IPS DF 19.7 (cell line): ENCODE data around the gene TMEM167B.
A peak's percentile ranks its signal among the peaks of the same experiment; 100 is the strongest.

Experiments used
- DNase-seq: peaks from one replicate; pipeline ENCODE4 v3.0.0-alpha.2; 2013; ENCODE audit warnings: low read depth, low spot score

The TMEM167B gene

DNA sequence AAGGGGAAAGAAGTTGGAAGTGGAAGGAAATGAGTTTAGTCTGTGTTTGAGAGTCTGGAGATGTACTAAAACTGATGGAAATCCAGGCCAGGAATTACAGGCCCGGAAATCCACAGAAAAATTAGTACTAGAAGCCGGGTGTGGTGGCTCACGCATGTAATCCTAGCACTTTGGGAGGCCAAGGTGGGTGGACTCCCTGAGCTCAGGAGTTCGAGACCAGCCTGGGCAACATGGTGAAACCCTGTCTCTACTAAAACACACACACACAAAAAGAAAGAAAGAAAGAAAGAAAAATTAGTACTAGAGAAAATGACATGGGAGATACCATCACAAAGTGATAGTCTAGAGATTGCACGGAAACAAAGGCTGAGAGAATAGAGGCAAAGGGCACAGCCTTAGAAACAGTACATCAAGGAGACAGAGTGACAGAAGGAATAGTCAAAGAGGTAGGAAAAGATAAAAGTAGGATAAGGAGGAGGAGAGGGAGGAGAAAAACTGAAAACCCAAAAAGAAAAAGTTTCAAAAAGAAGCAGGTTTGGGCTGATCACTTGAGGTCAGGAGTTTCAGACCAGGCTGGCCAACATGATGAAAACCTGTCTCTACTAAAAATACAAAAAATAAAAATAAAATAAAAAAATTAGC lies 10.0 kb upstream of the TMEM167B start:
- no peak for DNase-seq

DNA sequence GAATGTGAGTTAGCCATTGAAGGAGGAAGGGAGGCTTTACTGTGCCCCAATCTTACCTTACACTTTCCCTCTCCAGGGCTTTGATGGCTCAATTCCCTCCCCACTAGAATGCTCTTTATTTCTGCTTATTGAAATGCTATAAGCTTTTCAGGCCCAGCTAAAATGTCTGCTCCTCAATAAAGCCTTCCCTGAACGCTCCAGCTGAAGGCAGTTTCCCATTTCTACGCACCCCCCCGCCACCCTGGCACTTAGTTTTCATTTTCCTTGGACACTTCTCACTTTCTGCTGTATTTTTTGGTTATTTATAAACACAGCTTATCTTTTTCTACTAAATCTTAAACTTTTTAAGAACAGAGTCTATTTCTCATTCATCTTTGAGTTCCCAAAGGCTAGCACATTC lies 7.1 kb upstream of the TMEM167B start:
- no peak for DNase-seq

DNA sequence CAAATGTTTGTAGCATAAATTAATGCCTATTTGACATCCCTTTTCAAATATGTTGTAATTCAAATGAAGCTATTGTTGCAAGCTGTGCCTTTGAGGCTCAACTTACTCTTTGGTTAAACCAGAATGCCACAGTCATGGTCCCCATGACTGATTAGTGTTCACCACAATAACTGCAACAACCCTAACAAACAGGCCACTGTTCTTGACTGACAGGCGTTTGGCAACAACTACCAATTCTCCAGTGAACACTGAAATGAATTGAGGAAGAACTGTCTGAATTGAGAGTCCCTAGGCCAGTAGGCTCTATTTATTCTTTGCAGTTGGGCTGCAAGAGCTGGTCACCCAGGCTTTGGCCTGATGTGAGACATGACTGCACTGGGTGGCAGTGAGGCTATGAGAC lies 6.6 kb upstream of the TMEM167B start:
- DNase-seq, result no peak

DNA sequence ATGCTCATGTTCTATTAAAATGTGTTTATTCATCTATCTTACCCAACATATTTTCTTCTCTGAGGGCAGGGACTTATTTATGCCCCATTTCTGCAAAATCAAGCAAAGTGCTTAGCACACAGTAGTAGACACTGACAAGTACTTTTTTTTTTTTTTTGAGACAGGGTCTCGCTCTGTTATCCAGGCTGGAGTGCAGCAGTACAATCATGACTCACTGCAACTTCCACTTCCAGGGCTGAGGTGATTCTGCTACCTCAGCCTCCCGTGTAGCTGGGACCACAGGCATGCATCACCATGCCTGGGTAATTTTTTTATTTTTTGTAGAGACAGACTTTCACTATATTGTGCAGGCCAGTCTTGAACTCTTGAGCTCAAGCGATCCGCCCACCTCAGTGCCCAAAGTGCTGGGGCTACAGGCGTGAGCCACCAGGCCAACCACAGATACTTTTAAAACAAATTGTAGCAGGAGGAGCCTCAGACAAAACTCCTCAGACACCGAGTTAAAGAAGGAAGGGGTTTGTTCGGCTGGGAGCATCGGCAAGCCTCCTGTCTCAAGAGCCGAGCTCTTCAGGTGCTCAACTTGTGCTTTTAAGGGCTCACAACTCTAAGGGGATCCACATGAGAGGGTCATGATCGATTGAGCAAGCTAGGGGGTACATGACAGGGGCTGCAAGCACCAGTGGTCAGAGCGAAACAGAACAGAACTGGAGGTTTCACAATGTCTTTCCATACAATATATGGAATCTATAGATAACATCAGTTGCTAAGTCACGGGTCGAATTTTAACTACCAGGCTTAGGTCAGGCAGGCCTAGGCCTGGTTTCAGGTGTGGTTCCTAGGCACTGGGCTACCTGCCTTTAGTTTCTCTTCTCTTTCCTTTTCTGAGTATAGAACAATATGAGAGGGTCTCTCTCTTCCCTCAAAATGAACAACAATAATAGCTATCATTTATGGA lies 5.7 kb upstream of the TMEM167B start:
- DNase-seq, result no peak

DNA sequence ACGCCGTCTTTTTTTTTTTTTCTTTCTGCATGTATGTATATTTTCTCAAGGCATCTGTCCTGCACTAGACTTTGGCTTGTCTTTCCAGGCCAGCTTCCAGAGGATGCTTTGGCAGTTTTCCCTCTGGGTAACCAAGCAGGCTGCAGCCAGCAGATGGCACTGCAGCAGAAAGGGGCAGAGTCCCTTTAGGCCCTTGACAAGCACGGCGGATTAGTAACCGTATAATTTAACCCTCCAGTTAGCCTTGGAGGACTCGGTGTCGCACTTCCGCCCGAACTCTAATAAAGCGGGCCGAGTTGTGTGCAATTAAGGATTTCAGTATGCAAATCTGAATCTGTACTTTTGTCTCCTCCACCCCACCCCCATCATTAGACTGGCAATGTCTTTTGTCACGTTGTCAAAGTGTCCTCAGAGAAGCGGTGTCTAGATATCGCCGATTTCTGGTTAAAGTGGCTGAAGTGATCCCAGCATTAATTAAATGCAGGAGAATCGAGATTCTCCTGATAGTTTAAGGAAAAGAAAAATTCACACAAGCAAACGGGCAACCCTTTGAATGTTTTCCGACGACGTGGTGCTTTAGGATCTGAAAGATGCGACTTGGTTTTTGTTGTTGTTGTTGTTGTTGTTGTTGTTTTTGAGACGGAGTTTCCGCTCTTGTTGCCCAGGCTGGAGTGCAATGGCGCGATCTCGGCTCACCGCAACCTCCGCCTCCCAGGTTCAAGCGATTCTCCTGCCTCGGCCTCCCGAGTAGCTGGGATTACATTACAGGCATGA lies 1.1 kb upstream of the TMEM167B start:
- DNase-seq, result peak; percentile 72

DNA sequence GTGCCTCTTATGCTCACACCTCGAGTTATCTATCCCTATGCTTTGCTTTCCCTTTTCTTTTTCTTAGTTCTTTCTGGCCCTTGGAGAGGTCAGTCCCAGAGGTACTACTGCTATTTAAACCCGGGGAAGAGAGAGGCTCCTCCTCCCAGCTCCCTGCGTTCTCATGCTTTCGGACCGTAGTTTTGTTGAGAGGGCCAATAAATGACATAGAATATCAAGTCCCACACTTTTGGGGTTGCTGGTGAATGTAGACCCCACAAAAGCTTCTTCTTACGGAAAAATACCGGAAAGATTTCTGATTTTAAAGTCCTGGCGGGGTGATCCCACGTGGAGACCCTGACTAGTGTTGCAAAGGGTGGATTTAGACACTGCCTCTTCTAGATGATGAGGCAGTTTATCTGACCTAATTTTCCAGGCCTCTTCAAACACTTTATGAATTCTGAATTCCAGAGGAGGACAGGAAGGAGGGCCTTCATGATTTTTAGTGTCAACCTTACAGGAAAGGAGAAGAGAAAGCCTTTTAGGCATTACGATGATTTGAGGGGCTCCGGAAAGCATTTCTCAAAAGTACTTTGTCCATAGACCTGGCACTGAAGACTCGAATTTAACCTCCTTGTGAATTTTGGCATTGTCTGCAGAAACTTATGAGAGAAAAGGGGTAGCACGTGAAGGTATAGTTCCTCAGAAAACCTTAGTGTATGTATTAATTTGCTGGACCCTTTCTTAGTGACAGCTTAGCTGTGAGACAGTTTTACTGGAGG lies 694 bp downstream of the TMEM167B start:
- no peak for DNase-seq

DNA sequence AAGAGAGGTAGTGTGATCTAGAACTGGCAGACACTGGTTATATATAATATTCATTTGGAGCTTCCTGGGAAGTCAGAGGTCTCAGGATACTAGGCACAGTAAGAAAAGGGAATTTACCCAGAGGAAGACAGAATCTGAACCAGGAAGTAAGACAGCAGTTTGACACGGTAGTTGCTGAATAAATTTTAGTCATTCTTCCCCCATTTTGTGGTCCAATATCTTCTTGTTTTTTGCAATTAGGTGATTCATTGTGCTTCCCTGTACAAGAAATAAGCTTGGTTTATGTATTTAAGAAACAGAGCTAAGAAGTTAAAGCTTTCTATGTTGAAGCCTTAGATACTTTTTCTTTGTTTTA lies 1.3 kb downstream of the TMEM167B start:
- no peak for DNase-seq

DNA sequence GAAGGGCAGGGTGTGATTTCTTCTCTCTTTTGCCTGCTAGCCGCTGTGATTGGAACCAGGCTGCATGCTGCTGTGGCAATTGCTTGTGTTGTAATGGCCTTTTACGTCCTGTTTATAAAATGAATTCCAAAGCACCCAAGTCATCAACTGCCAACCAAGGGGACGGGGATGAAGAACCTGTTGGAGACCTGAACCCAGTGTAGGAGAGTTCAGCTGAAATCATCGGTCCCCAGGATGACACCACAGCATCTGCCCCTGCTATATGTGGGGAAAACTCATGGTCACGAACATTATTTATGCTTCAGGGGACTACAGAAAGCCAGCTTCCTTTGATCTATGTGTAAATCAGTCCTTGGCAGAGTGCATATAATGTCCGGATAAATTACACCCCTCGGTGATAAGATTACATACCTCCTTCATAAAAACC lies 3.8 kb downstream of the TMEM167B start:
- DNase-seq, result no peak

DNA sequence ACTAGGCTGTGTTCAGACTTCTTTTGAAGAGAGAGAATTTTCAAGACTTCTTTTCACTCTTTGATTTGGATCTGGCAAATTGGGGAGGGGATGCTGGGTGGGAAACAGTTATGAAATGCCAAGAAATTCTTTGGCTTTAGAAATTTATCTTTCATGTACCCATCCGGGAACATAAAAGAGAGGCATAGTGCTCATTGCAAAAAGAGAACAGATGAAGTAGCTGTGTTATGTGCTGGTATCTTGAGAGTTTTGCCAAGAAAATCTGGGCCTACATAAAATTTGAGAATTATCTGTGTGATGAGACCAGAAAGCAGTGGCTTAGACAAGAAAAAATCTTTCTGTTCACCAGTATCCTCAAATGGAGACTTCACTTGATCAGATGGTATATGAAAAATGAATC lies 4.3 kb downstream of the TMEM167B start:
- no peak for DNase-seq

DNA sequence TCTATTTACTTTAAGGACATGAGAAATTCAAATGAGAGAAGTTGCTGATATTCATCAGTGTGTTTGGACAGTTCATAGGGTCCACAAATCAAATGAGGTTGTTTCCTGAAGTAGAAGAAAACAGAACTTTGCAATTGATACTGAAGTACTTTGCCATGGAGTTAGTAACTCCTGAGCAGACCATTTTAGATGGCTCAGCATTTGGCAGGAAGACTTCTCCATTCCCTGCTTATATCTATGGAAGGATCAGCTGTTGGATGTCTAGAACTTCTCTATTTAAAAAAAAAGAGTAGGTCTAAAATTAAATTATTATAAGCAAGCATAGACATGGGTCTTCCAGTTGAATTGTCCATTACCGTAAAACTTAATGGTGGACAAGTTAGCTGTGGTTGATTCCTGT lies 5.1 kb downstream of the TMEM167B start:
- DNase-seq, result no peak

DNA sequence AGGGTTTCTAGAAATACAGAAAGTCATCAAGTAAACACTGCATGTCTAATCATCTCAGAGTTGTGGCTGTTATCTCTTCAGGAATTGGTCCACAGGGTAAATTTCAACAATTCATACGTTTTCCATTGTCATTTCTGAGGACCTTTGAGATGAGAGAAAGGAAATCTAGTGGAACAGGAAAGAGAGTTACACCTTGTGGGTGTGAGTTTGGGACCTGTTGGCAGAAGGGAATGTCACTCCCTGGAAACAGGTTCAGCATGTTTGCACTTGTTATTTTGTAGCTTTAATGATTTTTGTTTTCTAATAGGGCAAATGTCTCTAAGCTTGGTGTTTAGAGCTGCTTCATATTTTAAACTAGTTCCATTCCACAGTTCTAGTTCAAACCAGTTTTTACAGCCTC lies 5.6 kb downstream of the TMEM167B start:
- DNase-seq, result no peak

DNA sequence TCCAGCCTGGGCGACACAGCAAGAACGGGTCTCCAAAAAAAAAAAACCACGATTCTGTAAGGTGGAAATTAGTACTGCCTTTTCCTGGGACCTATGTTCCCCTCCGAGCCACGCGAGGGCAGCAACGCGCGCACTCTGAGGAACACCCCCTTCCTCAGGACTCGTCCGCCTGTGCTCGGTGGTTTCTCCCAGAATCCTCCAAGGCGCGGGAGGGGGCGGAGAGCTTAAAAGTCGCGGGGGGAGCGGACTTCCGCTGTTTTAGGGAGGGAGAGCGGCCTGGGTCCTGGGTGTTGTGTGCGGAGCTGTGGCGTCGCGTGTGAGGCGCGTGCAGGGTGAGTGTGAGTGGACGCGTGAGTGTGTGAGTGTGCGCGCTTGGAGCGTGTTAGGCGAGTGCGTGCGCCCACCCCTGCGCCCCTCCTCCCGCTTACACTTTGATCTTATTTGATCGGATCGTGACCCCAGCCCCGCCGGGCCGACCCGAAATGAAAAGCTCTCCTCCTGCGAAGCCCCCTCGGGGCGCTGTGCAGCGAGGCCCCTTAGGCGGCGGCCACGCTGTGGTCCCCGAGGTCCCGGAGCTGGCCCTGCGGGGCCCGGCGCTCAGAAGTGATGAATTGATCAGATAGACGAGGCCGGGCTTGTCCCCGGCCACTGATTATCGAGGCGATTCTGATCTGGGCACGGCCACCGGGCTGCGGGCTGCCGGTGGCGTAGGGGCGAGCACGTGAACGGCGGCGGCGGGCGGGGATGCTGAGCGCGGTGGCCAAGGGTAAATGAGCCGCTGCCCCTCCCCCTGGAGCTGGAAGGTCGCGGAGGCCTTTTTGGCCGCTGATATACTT lies 9.6 kb downstream of the TMEM167B start:
- peak; percentile 79 for DNase-seq

DNA sequence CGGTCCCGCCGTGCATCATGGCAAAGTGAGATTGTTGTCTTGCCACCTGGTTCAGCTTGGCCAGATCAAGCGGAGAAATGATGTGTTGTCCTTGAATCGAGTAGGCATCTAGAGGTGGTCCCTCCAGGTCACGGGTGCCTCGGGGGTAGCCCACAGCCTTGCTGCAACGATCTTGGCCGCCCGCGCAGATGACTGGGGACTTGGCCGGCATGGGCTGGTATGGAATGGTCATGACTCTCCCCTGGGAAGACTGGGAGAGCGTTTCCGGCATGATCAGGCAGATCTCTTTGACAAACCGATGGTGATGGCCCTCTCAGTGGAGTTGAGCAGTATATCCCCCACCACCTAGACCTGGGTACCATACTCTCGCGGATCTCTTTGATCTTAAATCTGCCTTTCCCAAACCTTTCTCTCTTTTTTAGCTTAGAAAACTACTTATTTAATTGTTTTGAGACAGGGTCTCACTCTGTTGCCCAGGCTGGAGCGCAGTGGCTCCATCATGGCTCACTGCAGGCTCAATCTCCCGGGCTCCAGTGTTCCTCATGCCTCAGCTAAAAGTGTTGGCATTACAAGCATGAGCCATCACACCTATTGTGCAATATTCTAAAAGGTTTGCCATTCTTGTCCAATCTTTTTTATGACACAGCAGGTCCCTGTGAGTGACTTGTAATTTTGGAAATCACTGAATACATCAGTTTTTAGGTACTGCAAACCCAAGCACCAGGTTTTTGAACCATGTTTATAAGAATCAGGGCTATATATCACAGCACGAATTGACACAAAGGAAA lies 14.0 kb downstream of the TMEM167B start:
- DNase-seq, result no peak

DNA sequence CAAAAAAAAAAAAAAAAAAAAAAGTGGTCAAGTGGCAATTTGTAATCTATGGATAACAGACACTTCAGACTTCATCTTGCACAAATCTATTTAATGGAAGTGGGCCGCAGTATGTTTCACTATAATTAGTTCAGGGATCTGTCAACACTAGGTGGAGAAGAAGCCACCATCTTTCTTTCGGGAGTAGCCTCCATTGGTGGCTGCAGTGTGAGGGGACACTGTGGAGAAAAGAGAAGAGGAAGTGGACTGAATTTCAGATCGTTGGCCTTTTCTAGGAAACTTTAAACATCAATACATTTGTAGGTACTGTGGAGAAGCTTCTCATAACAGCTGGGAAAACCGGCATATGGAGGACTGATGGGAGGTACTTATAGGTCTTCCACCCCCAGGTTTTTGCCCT lies 15.3 kb downstream of the TMEM167B start:
- DNase-seq, result no peak

DNA sequence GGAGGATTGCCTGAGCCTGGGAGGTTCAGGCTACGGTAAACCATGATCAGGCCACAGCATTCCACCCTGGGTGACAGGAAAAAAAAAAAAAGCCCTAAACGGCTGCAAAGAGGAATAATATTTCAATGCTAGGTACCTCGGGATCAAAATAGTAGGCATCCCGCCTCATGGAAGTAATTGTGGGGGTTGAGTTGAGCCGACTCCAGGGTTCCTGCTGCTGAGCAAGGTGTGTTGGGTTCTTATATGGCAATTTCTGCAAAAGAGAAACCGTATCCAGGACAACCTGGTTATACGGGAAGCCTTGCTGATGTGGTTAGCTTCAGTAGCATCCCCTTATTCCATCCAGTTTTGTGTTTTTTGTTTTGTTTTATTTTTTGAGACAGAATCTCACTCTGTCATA lies 17.2 kb downstream of the TMEM167B start:
- no peak for DNase-seq

DNA sequence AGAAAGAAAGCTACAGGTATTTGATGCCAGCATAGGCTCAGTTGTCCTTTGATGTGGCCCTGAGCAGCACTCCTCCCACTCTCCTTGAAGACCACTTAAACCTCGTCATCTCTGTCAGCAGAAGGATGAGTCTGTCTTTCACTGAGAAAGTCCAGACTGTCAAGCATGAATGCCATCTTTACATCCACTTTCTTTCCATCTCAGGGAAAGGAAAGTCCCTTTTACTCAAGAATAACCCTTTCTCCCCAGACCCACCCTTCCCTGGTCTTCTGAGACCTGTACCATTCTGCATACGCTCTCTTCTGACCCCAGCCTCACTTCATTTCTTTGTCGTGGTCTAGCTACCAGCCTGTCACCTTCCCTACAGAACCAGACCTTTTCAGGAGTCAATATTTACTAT lies 19.3 kb downstream of the TMEM167B start:
- DNase-seq, result no peak

DNA sequence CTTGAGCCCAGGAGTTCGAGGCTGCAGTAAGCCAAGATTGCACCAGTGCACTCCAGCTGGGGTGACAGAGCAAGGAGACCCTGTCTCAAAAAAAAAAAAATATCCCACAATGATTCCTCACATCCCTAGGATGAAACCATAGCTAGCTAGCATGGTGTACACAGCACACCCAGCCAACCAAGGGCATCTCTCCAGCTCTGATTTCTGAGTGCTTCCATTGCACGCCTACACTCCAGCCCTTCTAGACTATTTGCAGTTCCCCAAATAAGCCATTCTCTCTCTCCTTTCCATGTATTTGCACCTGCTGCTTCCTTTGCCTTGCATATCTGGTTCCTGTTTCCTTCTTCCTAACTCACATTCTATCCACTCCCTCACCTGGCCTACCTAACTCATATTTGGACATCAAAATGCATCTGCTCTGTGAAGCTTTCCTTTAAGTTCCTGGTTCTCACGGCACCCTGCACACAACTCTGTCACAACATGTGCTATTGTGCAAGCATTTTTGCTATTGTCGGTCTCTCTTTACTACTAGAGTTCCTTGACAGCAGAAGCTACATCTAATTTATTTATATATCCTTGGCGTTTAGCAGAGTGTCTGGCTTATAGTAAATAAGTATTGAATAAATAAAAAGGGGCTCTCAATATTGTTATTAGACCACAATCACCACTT lies 21.0 kb downstream of the TMEM167B start:
- DNase-seq, result no peak

DNA sequence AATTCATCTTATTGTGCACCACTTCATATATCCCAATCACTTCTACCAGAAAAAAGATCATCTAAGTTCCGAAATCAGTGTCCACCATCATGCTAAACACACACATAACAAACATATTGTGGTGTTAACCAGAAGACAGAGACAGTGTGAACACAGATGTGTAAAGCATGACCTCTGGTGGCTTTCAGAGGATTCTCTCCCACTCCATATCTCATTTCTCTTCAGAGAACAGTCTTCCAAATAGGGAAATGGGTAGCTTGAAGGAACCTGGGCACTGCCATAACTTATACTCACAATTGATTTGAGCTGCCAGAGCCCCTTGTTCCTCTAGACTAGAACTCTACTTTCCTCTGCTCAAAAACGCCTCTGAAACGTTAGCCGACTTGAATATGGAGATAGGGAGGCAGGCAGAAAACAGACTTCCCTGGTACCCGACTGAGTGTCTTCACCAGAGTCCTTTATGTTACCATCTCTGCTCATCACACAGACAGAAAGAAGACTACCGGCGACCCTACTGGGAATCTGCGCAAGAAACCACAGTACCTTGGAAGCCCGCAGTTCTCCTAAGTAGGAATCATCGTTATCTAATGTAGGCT lies 21.6 kb downstream of the TMEM167B start:
- no peak for DNase-seq
